Activated CD4-positive, alpha-beta T cell treated with anti-CD3 and anti-CD28 coated beads, Interleukin-2, Interleukin-4, amounts not matched to agents 100 ng/mL and 50 ng/mL, durations not matched to agents 16 hours and 8 hours (primary cell): ENCODE results near the gene CCDC107.
A peak's percentile ranks its signal among the peaks of the same experiment; 100 is the strongest.
"Not testable (repeated sequence)": the region's sequence is repeated elsewhere in the genome, so short reads cannot be mapped to it uniquely, and the experiment has no call there.

ENCODE experiments used
- DNase-seq: peaks from one replicate; pipeline ENCODE4 v3.0.0-alpha.2; 2020; ENCODE audit warnings: low spot score

CCDC107 gene

DNA sequence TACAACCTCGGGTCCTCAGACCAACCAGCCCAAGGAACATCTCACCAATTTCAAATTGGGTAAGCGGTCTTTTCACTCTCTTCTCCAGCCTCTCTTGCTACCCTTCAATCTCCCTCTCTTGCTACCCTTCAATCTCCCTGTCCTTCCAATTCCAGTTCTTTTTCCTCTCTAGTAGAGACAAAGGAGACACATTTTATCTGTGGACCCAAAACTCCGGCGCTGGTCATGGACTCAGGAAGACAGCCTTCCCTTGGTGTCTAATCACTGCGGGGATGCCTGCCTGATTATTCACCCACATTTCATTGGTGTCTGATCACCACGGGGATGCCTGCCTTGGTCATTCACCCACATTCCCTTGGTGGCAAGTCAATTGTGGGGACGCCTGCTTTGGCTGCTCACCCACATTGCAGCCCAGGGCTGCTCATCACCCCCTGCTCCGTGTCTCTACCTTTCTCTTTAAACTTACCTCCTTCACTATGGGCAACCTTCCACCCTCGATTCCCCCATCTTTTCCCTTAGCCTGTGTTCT is 20.6 kb upstream of the CCDC107 start:
- DNase-seq: not testable (repeated sequence)

DNA sequence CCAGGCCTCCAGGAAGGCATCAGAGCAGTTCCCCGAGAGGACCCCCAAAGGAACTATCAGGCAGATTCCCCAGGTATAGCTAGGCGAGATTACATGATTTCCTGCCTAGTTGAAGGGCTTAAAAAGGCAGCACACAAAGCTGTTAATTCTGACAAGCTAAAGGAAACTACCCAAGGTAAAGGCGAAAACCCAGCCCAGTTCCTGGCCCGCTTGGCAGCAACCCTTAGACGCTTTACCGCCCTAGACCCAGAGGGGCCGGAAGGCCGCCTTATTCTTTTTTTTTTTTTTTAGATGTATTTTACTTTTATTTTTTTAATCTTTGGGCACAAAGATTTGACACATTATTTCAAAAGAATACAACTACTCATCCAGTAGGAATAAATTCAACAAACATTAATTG is 19.3 kb upstream of the CCDC107 start:
- not testable (repeated sequence) for DNase-seq

DNA sequence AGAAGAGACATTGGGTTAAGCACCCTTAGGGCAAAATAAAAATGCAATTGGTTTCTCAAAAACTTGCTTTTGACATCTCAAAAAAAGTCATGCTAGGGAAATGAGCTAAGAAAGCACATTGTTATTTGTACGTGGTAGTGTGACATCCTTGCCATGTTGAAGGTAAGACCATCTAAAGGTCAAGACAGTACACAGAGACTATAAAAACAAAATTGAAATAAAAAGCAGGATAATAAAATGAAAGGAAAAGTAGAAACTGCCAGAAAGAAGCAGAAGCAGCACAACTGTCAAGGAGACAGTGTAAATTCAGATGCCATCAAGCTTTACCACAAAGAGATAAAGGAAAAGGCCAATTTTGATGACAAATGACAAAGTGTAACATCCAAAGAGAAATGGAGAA is 18.9 kb upstream of the CCDC107 start:
- not testable (repeated sequence) for DNase-seq

DNA sequence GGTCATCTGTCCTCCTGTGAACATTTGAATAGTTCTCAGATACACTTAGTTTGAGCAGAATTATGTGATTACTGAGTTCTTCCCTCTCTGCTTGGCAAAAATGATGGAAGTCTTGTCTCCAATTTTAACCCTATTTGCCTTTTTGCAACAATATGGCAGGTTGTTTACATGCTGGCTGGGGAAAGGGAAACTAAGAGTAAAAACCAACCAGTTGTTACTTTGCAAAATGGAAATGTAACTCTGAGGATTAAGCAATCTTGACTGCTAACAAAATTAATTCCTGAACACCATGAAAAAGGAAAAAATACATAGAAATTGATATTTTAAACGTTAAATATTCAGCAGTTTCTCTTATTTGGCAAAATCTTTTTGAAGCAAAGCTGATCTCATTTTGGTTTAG is 18.5 kb upstream of the CCDC107 start:
- DNase-seq: no peak

DNA sequence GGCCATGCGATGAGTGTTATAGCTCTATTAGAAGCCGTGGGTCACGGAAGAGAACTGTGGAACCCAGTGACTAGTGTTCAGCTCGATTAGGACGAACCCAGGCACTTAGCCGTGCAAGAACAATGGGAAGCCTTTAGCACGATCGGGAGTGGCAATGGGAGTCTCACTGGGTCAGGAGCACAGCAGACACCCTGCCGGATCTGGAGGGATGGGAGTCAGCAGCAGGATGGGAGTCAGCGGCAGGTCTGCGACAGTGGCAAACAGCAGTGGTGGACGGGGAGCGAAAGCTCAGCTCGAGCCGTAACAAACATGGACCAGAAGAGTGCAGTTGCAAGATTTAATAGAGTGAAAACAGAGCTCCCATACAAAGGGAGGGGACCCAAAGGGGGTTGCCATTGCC is 17.7 kb upstream of the CCDC107 start:
- not testable (repeated sequence) for DNase-seq

DNA sequence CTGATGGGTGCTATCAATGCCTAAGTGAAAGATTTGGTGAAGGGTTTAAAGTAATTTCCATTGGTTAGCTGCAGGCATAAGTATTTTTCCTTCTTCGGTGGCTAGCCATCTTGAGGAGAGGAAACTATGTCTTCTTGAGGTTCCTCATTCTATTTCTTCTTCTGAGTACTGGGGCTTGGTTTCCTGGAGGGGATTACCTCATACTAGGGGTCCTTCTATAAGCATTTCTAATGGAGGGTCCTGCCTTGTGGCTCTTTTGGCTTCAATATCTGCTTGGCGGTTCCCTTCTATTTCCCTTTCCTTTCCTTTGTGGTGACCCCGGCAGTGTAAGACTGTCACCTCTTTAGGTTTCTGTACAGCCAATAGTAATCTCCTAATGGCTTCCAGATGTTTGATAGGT is 16.6 kb upstream of the CCDC107 start:
- DNase-seq: not testable (repeated sequence)

DNA sequence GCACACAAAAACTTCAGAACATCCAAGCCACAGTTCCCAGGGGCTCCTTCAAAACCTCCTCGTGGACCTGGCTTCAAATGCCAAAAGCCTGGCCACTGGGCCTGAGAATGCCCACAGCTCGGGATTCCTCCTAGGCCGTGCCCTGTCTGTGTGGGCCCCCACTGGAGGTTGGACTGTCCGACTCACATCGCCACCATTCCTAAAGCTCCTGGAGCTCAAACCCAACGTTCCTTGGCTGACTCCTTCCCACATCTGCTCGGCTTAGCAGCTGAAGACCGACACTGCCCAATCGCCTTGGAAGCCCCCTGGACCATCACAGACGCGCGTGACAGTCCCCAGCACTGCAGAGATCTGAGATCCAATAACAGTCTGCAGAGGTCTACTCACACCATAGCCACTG is 15.0 kb upstream of the CCDC107 start:
- DNase-seq: no peak

DNA sequence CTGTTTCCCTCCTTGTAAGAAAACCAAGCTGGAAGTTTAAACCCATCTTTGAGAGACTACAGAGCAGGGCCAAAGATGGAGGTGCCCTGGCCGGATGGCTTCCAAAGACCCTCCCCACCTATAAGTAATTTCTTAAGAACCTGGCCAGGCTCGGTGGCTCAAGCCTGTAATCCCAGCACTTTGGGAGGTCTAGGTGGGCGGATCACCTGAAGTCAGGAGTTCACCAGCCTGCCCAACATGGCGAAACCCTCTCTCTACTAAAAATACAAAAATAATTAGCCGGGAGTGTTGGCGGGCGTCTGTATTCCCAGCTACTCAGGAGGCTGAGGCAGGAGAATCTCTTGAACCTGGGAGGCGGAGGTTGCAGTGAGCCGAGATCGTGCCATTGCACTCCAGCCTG is 12.4 kb upstream of the CCDC107 start:
- not testable (repeated sequence) for DNase-seq

DNA sequence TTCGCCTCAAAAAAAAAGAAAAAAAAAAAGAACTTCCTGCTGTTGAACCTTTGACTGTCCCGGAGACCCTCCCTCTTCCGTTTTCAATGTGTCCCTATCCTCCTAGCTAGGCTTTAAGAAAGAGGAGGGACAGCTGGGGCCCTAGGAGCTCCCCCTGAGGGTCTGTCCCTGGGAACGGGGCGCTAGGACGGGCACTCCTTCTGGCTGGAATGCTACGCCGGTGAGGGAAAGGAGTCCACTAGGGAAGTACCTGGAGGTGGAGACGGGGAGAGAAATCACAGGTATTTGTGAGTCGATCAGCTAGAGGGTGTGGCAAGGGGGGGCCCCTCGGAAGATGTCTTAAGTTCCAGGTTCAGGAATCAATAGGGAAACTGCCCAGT is 11.9 kb upstream of the CCDC107 start:
- no peak for DNase-seq

DNA sequence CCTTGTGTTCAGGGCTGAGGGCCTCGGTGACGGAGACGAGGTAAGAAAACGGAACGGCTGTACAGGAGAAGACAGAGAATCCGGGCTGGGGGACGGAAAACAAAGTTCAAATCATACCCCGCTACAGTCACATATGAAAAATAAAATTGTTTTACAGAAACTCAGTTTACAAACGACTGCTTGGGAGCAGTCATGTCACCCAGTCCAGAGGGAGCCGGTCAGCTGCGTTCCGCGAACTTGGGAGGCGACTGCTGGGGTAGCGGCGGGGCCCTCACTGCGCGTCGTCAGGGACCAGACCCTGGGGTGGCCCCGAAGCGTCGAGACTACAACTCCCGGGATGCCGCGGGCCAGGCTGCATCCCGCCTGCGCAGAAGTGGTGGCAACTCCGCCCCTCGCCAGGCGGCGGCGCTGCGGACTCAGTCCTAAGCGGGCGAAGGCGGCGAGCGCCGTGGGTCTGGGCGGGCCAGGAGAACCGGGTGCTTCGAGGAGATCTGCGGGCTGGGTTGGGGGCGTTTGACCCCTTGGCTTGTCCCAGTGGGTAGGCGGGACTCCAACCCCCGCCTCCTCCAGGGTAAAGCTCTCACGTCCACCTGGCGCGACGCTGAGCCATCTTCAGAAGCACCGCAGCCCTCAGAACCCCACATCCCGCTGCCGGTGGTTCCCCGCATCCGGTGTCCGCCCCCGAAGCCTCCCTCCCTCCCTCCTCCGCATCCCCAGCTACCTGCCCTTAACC is 11.4 kb upstream of the CCDC107 start:
- DNase-seq: peak; percentile 94

DNA sequence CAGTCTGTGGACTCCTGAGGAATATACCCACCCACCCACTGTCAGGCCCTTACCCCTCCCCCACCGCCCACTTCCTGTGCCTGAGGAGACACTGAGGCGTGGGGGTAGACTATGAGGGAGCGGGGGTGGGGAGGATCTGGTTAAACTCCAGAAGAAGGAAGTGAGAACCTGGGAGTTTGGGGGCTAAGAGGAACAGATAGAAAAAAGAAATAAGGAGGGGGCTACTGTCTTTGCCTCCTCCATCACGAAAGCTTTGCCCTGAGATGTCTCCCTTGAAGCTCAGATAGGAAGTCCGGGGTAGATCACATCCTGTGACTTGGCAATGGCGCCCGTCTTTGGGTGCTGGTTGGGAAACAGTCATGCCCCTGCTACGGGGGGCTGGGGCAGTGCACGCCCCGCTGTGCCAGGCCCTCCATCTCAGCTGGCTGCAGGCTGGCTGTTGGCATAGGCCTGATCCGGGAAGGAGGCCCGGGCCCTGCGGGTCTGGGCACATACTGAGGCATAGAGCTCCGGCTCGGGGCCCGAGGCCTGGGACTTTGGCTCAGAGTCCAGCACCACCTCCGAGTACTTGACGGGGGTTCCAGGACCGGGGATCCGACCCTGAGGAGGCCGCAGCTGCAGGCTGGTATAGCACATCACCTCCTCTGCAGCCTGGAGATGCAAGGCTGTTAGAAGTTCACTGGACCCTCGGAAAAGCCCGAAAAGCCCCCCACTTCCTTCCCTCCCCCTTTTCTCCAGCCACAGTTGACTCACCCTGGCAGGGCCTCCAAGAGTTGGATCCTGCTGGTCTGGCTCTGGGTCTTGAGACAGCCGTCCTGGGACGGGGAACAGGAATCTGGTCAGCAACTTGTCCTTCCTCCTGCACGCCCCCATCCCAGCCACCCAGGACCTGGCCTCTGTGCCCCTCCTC is 8.4 kb upstream of the CCDC107 start:
- peak; percentile 46 for DNase-seq

DNA sequence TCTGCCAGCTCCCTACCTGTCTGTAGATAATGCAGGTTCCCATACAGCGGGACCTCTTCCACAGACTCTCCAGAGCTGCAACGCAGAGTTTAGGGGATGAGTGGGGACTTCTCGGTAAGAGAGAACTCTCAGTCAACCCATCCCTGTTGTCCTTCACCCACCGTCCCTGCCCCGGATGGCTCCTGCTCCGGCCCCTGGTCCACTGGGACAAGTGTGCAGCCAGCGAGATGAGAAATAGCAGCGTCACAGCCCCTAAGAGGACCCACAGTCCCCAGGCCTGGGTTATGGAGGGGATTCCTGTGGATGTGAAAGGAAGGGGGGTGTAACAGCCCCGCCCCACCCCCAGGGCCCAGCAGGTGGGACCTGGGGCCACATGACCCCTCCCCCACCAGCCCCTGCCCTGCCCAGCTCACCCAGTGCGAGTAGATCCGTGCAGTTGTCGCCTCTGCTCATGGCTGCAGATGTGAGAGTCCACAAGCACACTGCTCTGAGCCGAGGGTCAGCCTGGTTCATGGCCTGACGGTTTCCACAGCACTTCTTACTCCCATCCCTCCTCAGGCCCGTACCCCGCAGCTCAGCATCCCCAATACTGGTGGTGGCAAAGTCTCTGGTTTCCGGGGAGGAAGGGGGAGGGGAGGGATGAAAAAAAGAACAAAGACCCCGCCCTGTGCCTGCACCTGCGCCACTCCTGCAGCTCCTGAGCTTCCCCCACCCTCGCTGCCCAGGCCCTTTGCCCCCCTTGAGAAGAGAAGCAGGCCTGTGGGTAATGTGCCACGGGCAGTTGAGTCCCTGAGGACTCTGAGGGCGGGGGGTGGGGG is 7.5 kb upstream of the CCDC107 start, which contains the start of gene SIT1:
TSS of gene SIT1 (minus strand) at position 591 of the 818 bp plus-strand sequence. CDS start at position 513, 78 bp downstream.
- DNase-seq: peak; percentile 39

DNA sequence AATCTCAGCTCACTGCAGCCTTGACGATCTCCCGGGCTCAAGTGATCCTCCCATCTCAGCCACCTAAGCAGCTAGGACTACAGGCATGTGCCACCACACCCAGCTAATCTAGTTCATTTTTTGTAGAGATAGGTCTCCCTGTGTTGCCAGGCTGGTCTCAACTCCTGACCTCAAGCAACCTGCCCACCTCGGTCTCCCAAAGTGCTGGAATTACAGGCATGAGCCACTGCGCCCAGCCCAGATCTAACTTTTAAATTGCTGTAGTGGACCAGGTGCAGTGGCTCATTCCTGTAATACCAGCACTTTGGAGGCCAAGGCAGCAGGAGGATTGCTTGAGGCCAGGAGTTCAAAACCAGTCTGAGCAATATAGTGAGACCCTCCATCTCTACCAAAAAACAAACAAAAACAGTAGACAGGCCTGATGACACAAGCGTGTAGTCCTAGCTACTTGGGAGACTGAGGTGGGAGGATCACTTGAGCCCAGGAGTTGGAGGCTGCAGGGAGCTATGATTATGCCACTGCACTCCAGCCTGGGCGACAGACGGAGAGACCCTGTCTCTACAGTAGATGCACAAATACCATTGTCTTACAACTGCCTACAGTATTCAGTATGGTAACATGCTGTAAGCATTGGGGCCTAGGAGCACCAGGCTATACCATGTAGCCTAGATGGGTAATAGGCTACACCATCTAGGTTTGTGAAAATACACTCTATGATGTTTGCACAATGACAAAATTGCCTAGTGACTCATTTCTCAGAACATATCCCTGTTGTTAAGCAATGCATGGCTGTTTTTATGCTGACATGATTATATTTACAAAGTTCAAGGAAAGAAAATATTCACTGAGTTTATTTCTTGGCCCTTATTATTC is 5.9 kb upstream of the CCDC107 start:
- no peak for DNase-seq

DNA sequence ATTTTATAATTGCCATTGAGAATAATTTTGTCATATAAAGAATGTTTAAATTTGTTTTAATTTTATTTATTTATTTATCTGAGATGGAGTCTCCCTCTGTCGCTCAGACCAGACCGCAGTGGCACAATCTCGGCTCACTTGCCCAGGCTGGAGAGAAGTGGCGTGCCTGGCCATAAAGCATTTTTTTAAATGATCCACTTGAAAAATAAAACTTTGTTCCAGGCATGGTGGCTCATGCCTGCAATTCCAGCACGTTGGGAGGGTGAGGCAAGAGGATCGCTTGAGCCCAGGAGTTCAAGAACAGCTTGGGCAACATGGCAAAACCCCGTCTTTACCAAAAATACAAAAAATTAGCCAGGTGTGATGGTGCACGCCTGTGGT is 5.3 kb upstream of the CCDC107 start:
- no peak for DNase-seq

DNA sequence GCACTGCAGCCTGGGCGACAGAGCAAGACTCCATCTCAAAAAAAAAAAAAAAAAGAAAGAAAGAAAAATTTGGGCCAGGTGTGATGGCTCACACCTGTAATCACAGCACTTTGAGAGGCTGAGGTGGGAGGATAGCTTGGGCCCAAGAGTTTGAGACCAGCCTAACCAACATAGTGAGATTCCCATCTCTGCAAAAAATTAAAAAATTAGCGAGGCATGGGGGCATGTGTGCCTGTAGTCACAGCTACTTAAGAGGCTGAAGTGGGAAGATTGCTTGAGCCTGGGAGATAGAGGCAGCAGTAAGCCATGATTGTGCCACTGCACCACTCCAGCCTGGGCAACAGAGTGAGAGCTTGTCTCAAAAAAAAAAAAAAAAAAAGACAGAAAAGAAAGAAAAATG is 4.5 kb upstream of the CCDC107 start:
- no peak for DNase-seq

DNA sequence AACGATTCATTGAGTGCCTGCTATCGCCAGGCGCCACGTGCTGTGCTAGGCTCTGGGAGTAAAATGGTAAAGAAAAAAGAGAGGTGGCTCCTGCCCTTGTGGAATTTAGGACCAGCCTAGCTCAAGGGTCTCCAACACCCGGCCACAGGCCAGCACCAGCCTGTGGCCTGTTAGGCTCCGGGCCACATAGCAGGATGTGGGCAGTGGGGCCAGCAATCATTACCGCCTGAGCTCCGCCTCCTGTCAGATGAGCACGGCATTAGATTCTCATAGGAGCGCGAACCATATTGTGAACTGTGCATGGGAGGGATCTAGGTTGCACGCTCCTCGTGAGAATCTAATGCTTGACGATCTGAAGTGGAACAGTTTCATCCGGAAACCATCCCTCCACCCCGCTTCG is 1.7 kb upstream of the CCDC107 start:
- no peak for DNase-seq

DNA sequence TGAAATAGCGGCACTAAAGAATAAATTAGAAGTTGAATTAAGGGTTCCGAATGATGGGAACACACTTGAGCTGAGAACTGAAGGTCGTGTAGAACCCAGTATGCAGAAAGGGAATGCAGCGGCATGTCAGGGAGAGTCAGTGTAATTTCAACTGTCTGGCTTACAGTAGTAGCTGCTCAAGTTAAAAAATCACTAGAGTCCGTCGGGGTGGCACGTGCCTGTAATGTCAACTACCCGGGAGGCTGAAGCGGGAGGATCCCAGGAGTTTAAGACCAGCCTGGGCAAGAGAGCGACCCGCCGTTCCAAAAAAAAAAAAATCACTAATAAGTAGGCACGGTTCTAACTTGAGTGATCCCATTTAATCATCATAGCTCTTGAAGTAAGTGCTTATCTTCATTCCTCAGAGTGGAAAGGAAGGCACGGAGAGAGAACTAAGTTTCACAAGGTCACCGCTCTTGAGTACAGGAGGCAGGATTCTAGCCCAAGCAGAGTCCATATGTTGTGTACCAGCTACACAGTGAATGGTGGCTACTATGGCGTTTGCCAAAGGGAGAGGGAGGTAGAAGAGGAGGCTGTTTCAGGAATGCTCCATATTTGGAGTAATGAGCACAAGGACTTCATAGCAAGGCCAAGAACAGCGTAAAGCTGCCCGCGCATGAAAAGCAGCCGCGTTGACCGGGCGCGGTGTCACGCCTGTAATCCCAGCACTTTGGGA is 1.1 kb upstream of the CCDC107 start:
- no peak for DNase-seq

DNA sequence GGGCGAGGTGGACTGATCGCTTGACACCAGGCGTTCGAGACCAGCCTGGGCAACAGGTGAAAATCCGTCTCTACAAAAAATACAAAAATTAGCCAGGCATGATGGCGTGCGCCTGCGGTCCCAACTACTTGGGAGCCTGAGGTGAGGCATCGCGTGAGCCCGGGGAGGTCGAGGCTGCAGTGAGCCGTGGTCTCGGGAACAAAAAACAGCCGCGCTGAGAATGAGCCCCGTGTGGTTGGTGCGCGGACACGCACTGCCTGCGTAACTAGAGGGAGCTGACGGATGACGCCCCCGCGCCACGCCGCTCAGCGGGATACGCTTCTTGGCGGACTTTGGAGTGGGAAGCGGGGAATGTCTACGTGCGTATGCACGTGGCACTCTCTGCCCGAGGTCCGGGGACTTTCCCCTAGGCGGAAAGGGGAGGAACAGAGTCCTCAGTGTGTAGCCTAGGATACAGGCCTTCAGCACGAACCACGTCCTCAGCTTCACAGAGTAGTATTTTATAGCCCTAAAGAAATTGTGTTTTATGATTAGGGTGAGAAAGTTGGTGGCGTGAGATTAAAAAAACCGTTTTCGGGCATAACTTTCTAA is 451 bp upstream of the CCDC107 start, which contains the start of gene RMRP:
TSS of gene RMRP (minus strand) at position 474 of the 591 bp plus-strand sequence.
- DNase-seq: peak; percentile 98

DNA sequence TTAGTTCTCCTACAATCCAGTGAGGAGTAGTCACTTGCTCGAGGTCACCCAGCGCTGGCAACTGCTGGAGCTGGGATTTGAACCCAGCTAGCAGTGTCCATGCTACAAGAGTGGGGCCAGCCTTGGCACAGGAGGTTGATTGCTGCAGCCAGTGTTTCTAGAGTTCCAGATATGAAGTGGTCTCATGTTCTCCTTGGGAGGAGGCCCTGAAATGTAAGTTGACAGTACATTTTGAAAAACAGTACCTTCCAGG is 802 bp downstream of the CCDC107 start:
- DNase-seq: peak; percentile 28

DNA sequence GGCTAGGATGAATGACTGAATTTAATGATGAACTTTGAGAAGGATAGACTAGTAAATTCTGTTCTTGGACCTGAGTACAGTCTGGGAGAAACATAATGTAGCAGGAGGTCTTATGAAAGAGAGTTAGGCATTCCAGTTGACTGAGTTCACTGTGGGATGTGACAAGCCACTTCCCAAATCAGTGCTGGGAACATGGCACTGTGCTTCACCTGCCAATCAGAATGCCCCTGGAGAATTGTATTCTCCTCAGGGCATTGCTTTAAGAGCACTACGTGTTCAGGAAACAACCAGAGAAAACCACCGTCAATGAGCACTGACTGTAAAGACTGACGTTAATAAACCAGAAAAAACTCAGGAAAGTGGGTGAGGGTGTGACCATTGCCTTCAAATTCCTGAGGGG is 1.2 kb downstream of the CCDC107 start:
- DNase-seq: no peak
